H1 (cell line): ENCODE results near the gene GARS1. TPM values are rescaled to one million over a fixed set of nuclear protein-coding genes. Genes with fewer than 3 reads are reported as not detected.
A peak's percentile ranks its signal among the peaks of the same experiment; 100 is the strongest.

ENCODE experiments used
- CTCF ChIA-PET: fragments of 300-600 bp; sonication (Branson Sonifier 250); formaldehyde crosslinking; loops from one replicate; lab custom pipeline; 2021; ENCODE audit not compliant: partially characterized antibody; lab: Charles Lee
- POLR2A ChIA-PET: fragments of 300-600 bp; sonication (Branson Sonifier 250); formaldehyde crosslinking; loops from one replicate; lab custom pipeline; 2021; ENCODE audit warnings: inconsistent platforms; ENCODE audit not compliant: partially characterized antibody; lab: Charles Lee
- DNase-seq, 2 experiments: peaks; one replicate each; pipeline versions ENCODE4 v3.0.0 to v3.0.0-alpha.2; 2010 to 2022; ENCODE audit warnings: low spot score in 2 of 2, low read depth in 1 of 2, mixed read lengths in 1 of 2
- FAIRE-seq: peaks from 2 replicates; lab custom pipeline; 2011; peaks lifted over from hg19 to GRCh38; lab: Jason Lieb, UNC
- H2AFZ ChIP-seq: 2 replicates; pipeline ENCODE4 v1.8.1; 2012; ENCODE audit warnings: low read length, inconsistent platforms
- H2AK5ac ChIP-seq: 2 replicates; pipeline ENCODE4 v1.6.1; 2013; ENCODE audit warnings: low read depth, low read length
- H2BK120ac ChIP-seq: replicated peaks from 2 replicates; pipeline ENCODE3; 2013; ENCODE audit warnings: low read depth, low read length, inconsistent platforms
- H2BK12ac ChIP-seq: 2 replicates; pipeline ENCODE4 v1.6.1; 2013; ENCODE audit warnings: low read depth, low read length
- H2BK15ac ChIP-seq: 2 replicates; pipeline ENCODE4 v1.6.1; 2013; ENCODE audit warnings: low read length
- H2BK20ac ChIP-seq: 2 replicates; pipeline ENCODE4 v1.6.1; 2013; ENCODE audit warnings: low read length
- H2BK5ac ChIP-seq: 2 replicates; pipeline ENCODE4 v1.6.1; 2013; ENCODE audit warnings: low read depth, low read length
- H3K14ac ChIP-seq: 2 replicates; pipeline ENCODE4 v1.6.1; 2013; ENCODE audit warnings: inconsistent platforms; ENCODE audit not compliant: insufficient read length
- H3K18ac ChIP-seq: 2 replicates; pipeline ENCODE4 v1.6.1; 2013; ENCODE audit warnings: low read length; ENCODE audit errors: extremely low read depth
- H3K23ac ChIP-seq: 2 replicates; pipeline ENCODE4 v1.6.1; 2013; ENCODE audit warnings: inconsistent platforms; ENCODE audit not compliant: insufficient read length
- H3K23me2 ChIP-seq: 2 replicates; pipeline ENCODE4 v1.6.1; 2013; ENCODE audit warnings: low read depth, low read length
- H3K27ac ChIP-seq: 2 replicates; pipeline ENCODE4 v1.6.1; 2011; ENCODE audit warnings: low read depth, low read length, inconsistent platforms
- H3K27me3 ChIP-seq, 4 experiments: replicated peaks in 1 of 4; 1 replicate in 1 of 4; 2 replicates in 3 of 4; pipeline versions ENCODE4 v1.6.1 to v1.8.1; 2011 to 2013; ENCODE audit warnings: low read length in 3 of 4, mild to moderate bottlenecking in 3 of 4, inconsistent platforms in 2 of 4, mixed read lengths in 2 of 4, moderate library complexity in 1 of 4; ENCODE audit not compliant: control insufficient read depth in 3 of 4, insufficient read depth in 3 of 4; ENCODE audit errors: extremely low read depth in 1 of 4
- H3K36me3 ChIP-seq, 4 experiments: 2 replicates each; pipeline versions ENCODE4 v1.6.1 to v1.8.1; 2011 to 2013; ENCODE audit warnings: mild to moderate bottlenecking in 4 of 4, low read length in 3 of 4, moderate library complexity in 2 of 4, control low read depth in 1 of 4, inconsistent platforms in 1 of 4; ENCODE audit not compliant: insufficient read depth in 4 of 4, control insufficient read depth in 2 of 4
- H3K4ac ChIP-seq: replicated peaks from 2 replicates; pipeline ENCODE3; 2013; ENCODE audit warnings: low read length, low read depth, mixed read lengths, inconsistent platforms; ENCODE audit not compliant: insufficient read length
- H3K4me1 ChIP-seq, 4 experiments: replicated peaks in 1 of 4; 1 replicate in 1 of 4; 2 replicates in 3 of 4; pipeline versions ENCODE4 v1.6.1 to v1.8.1; 2011 to 2013; ENCODE audit warnings: low read length in 3 of 4, inconsistent platforms in 2 of 4, mixed read lengths in 1 of 4; ENCODE audit not compliant: insufficient read depth in 4 of 4, control insufficient read depth in 3 of 4
- H3K4me2 ChIP-seq, 2 experiments: 2 replicates each; pipeline versions ENCODE4 v1.6.1 to v1.8.1; 2011 to 2013; ENCODE audit warnings: low read depth in 2 of 2, low read length in 2 of 2, control low read depth in 1 of 2, inconsistent platforms in 1 of 2, mild to moderate bottlenecking in 1 of 2; ENCODE audit not compliant: insufficient read depth in 1 of 2
- H3K4me3 ChIP-seq, 4 experiments: fragments of 200-600, 300-600 bp in 1 of 4; sonication (generic), shearing (Covaris generic), sonication (Bioruptor Twin) in 1 of 4; 2 replicates each; pipeline versions ENCODE4 v1.5.1 to v1.8.1; 2011 to 2016; ENCODE audit warnings: low read length in 4 of 4, low read depth in 3 of 4, control low read depth in 2 of 4, inconsistent platforms in 2 of 4, mild to moderate bottlenecking in 2 of 4, mixed read lengths in 1 of 4, moderate library complexity in 1 of 4; ENCODE audit not compliant: insufficient read depth in 2 of 4; ENCODE audit errors: extremely low read depth in 1 of 4
- H3K56ac ChIP-seq: replicated peaks from 2 replicates; pipeline ENCODE3; 2013; ENCODE audit warnings: low read depth, mild to moderate bottlenecking, mixed read lengths, low read length, inconsistent platforms; ENCODE audit not compliant: insufficient read length
- H3K79me1 ChIP-seq: 2 replicates; pipeline ENCODE4 v1.6.1; 2013; ENCODE audit warnings: low read depth, low read length, control low read depth
- H3K79me2 ChIP-seq, 2 experiments: 2 replicates each; pipeline versions ENCODE4 v1.6.1 to v1.8.1; 2012 to 2013; ENCODE audit warnings: low read length in 2 of 2, mild to moderate bottlenecking in 2 of 2, inconsistent platforms in 1 of 2; ENCODE audit not compliant: insufficient read depth in 2 of 2, control insufficient read depth in 1 of 2
- H3K9ac ChIP-seq, 4 experiments: replicated peaks in 1 of 4; 1 replicate in 1 of 4; 2 replicates in 3 of 4; pipeline versions ENCODE4 v1.6.1 to v1.8.1; 2011 to 2013; ENCODE audit warnings: low read depth in 3 of 4, low read length in 3 of 4, control low read depth in 2 of 4, mild to moderate bottlenecking in 2 of 4, moderate library complexity in 2 of 4, inconsistent platforms in 1 of 4; ENCODE audit errors: extremely low read depth in 1 of 4
- H3K9me3 ChIP-seq, 2 experiments: 2 replicates each; pipeline versions ENCODE4 v1.6.1 to v1.8.1; 2012 to 2013; ENCODE audit warnings: mild to moderate bottlenecking in 2 of 2, moderate library complexity in 2 of 2, control low read depth in 1 of 2, inconsistent platforms in 1 of 2, low read depth in 1 of 2, low read length in 1 of 2, mixed read lengths in 1 of 2; ENCODE audit not compliant: insufficient read depth in 2 of 2
- H4K20me1 ChIP-seq, 2 experiments: replicated peaks in 1 of 2; 2 replicates each; pipeline versions ENCODE3 to v1.8.1; 2011 to 2013; ENCODE audit warnings: inconsistent platforms in 2 of 2, low read length in 2 of 2, mild to moderate bottlenecking in 1 of 2; ENCODE audit not compliant: insufficient read depth in 2 of 2, control insufficient read depth in 1 of 2
- H4K5ac ChIP-seq: 2 replicates; pipeline ENCODE4 v1.6.1; 2013; ENCODE audit warnings: low read length, low read depth, mixed read lengths, inconsistent platforms; ENCODE audit not compliant: insufficient read length
- H4K8ac ChIP-seq: 2 replicates; pipeline ENCODE4 v1.8.0; 2013; ENCODE audit warnings: mild to moderate bottlenecking, moderate library complexity, low read length, inconsistent platforms; ENCODE audit not compliant: insufficient read depth; ENCODE audit errors: extremely low read depth
- H4K91ac ChIP-seq: replicated peaks from 2 replicates; pipeline ENCODE3; 2013; ENCODE audit warnings: low read length, mixed read lengths, inconsistent platforms; ENCODE audit not compliant: insufficient read length
- POLR2A ChIP-seq, 2 experiments: IDR thresholded peaks; 1 replicate in 1 of 2; 2 replicates in 1 of 2; pipeline ENCODE4 v1.6.1; 2011; ENCODE audit warnings: low read depth in 2 of 2, low read length in 2 of 2, mild to moderate bottlenecking in 2 of 2; ENCODE audit errors: control extremely low read depth in 1 of 2
- RAD21 ChIP-seq, 2 experiments: IDR thresholded peaks in 1 of 2; conservative IDR thresholded peaks in 1 of 2; 2 replicates each; pipeline ENCODE4 v1.6.1; 2011; ENCODE audit warnings: low read depth in 2 of 2, low read length in 2 of 2, improper control_type of control experiment in 1 of 2, inconsistent platforms in 1 of 2, mild to moderate bottlenecking in 1 of 2, moderate library complexity in 1 of 2
- WGBS, 2 experiments: shearing (Covaris generic) in 1 of 2; methylation state at CpG; one replicate each; pipeline versions ENCODE4 v1.1.6 to v1.1.7; 2013 to 2015; ENCODE audit warnings: low lambda C conversion rate in 2 of 2, mixed read lengths in 2 of 2, inconsistent platforms in 1 of 2, low coverage in 1 of 2, missing lambda C conversion rate in 1 of 2; ENCODE audit not compliant: insufficient replicate concordance in 2 of 2, insufficient coverage in 1 of 2, insufficient read length in 1 of 2; ENCODE audit errors: extremely low coverage in 1 of 2, missing lambda C conversion rate in 1 of 2; 5-methylcytosine and 5-hydroxymethylcytosine counted together
- polyA plus RNA-seq, 7 experiments: library from polyadenylated mRNA; depleted of rRNA in 3 of 7; stranded (reverse) in 5 of 7; unstranded in 2 of 7; fragments of >200 nt in 5 of 7; fragments of 200-250 nt in 2 of 7; gene quantifications; 1 replicate in 5 of 7; 2 replicates in 1 of 7; 4 replicates in 1 of 7; pipeline versions ENCODE4 v1.2.1 to v1.2.3, GENCODE V29; 2011 to 2013; ENCODE audit warnings: missing spikeins in 2 of 7, mixed read lengths in 2 of 7
- total RNA-seq: library from RNA; stranded (reverse); fragmentation: NEBNext Ultra II Directional; extraction: Animal tissue kit (Norgen Biotek cat#: 25700); gene quantifications from 2 replicates; pipeline ENCODE4 v1.2.1, GENCODE V29; 2021
- TF ChIP-seq, protein P1 (sequence below), 3 experiments: IDR thresholded peaks; 1 replicate in 2 of 3; 2 replicates in 1 of 3; pipeline versions ENCODE4 v1.5.1 to v1.6.1; 2011; ENCODE audit warnings: low read length in 3 of 3, mild to moderate bottlenecking in 3 of 3, inconsistent platforms in 2 of 3, low read depth in 1 of 3, moderate library complexity in 1 of 3; ENCODE audit not compliant: insufficient read depth in 1 of 3; ENCODE audit errors: control extremely low read depth in 1 of 3

The GARS1 gene
- total and polyA plus RNA-seq, 2 of the 8 experiments (the other 6 are each of a cell fraction or from before 2014, with no cell fraction given): 270 to 476 TPM

- H2BK12ac ChIP-seq: no peak overlapping the region
- H3K4me3 ChIP-seq: no peak overlapping the region
- no peaks in the 10 kb centered on the region for H3K27me3 ChIP-seq
- ChIA-PET CTCF (interaction anchor here (0.7 to 2.6 kb wide), 5 partner anchors 9 to 90 kb away, joined by 3 to 14 read pairs (median 6); no protein-coding TSS in a partner anchor), POLR2A (interaction anchor here (0.8 to 1.6 kb wide), 5 partner anchors 13 to 138 kb away, joined by 3 to 5 read pairs (median 3); no protein-coding TSS in a partner anchor)
- no peak overlapping the region for H3K9ac ChIP-seq
- H3K79me1 ChIP-seq: no peaks in the 10 kb centered on the region; the same call in 1 of the 2 replicates
- peaks cover 0 to 1% (median 0%) of the 10 kb centered on the region in 4 experiments; a peak in 3 of 8 replicates for H3K36me3 ChIP-seq
- no peak overlapping the region for H2AK5ac ChIP-seq
- H2BK120ac ChIP-seq: no peak overlapping the region
- H3K23ac ChIP-seq: no peak overlapping the region
- 94% methylated on average over 7 of the region's 7 CpGs; no CpG with 5 or more reads in 1 of the 2 experiments for WGBS, 2 experiments
- no peak overlapping the region for H3K18ac ChIP-seq
- H3K23me2 ChIP-seq: no peaks in the 10 kb centered on the region
- H4K8ac ChIP-seq: no peak overlapping the region
- H4K91ac ChIP-seq: no peak overlapping the region
- H3K56ac ChIP-seq: no peak overlapping the region
- no peak overlapping the region for H2BK15ac ChIP-seq
- H3K9me3 ChIP-seq: no peaks in the 10 kb centered on the region
- H2BK20ac ChIP-seq: no peak overlapping the region
- FAIRE-seq (no peak), DNase-seq (no peak)
- H3K4me1 ChIP-seq: peaks cover 0 to 2% (median 0%) of the 10 kb centered on the region in 4 experiments; a peak in 2 of 7 replicates
- H4K20me1 ChIP-seq: peaks cover 8 to 15% of the 10 kb centered on the region in 2 experiments
- TF ChIP-seq RAD21 (IDR thresholded peaks at IDR 0.05 in 1 of 2, conservative IDR thresholded peaks at IDR 0.05 in 1 of 2; ENCODE audit: low read depth in 2 of 2, low read length in 2 of 2): 0 out of 4 replicates have a peak, but pooled peaks of 1 of the 2 experiments have one; percentile 3
- TF ChIP-seq, protein P1, sequence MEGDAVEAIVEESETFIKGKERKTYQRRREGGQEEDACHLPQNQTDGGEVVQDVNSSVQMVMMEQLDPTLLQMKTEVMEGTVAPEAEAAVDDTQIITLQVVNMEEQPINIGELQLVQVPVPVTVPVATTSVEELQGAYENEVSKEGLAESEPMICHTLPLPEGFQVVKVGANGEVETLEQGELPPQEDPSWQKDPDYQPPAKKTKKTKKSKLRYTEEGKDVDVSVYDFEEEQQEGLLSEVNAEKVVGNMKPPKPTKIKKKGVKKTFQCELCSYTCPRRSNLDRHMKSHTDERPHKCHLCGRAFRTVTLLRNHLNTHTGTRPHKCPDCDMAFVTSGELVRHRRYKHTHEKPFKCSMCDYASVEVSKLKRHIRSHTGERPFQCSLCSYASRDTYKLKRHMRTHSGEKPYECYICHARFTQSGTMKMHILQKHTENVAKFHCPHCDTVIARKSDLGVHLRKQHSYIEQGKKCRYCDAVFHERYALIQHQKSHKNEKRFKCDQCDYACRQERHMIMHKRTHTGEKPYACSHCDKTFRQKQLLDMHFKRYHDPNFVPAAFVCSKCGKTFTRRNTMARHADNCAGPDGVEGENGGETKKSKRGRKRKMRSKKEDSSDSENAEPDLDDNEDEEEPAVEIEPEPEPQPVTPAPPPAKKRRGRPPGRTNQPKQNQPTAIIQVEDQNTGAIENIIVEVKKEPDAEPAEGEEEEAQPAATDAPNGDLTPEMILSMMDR (IDR thresholded peaks at IDR 0.05; ENCODE audit: control extremely low read depth in 1 of 3, insufficient read depth in 1 of 3, low read depth in 1 of 3, low read length in 3 of 3): peak in 1 of 3 experiments; percentile 5; a peak in 1 of 4 replicates
- TF ChIP-seq POLR2A (IDR thresholded peaks at IDR 0.05; ENCODE audit: control extremely low read depth in 1 of 2, low read depth in 2 of 2, low read length in 2 of 2): no peak
- no peak overlapping the region for H2AFZ ChIP-seq
- no peaks in the 10 kb centered on the region for H3K79me2 ChIP-seq
- H3K4me2 ChIP-seq: no peak overlapping the region
- no peak overlapping the region for H3K4ac ChIP-seq
- H2BK5ac ChIP-seq: no peak overlapping the region
- no peak overlapping the region for H3K27ac ChIP-seq
- H3K14ac ChIP-seq: no peak overlapping the region
- no peak overlapping the region for H4K5ac ChIP-seq
Measured at GRCh38 chr7:30650421-30650808, 55.7 kb downstream of the GARS1 start.
